ENCODE measurements around the gene MRPS6. TPM values are rescaled to one million over a fixed set of nuclear protein-coding genes. Genes with fewer than 3 reads are reported as not detected.
A peak's percentile ranks its signal among the peaks of the same experiment; 100 is the strongest.

MRPS6 gene
- polyA plus RNA-seq, 6 donors from 2014 or later = 92.5 to 132 (median 103) TPM

DNA sequence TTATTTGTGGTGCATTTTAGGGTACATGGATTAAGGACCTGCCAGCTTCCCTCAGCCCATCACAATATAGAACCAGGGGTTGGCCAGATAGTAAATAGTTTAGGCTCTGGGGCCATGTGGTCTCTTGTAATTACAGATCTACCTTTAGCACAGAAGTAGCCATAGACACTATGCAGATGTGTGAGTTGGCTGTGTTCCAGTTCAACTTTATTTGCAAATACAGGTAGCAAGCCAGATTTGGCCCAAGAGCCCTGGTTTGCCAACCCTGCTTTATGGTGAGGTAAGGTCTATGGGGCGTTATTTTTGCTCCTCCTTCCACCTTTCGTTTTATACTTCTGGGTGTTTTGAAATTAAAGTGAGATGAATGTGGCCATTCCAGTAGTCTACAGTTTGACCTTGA is 48.7 kb downstream of the MRPS6 start:
- H3K27me3 Mint-ChIP-seq = no peaks in the 10 kb centered on the region
- no peaks in the 10 kb centered on the region for H3K9me3 Mint-ChIP-seq
- no peak for ATAC-seq (ENCODE audit: low read depth in 2 of 2)
- H3K36me3 Mint-ChIP-seq = peaks cover 15 to 21% of the 10 kb centered on the region in 2 donors
- no peak overlapping the region for H3K27ac Mint-ChIP-seq
- H3K4me1 Mint-ChIP-seq = peaks cover 7 to 48% (median 20%) of the 10 kb centered on the region in 3 donors
- H3K4me3 Mint-ChIP-seq = no peak overlapping the region
- no peak for DNase-seq

- Mint-ChIP-seq H3K36me3 (peaks cover 15 to 25% of the 10 kb centered on the region in 2 donors), H3K9me3 (no peaks in the 10 kb centered on the region), H3K4me3 (no peak overlapping the region), H3K27ac (peak overlapping the region in 1 of 6 donors; percentile 5), H3K4me1 (peaks cover 7 to 44% (median 20%) of the 10 kb centered on the region in 3 donors), H3K27me3 (no peaks in the 10 kb centered on the region)
- DNase-seq = no peak
- ATAC-seq (ENCODE audit: low read depth in 2 of 2) = no peak
Measured at GRCh38 chr21:34123609-34124008, 50.2 kb downstream of the MRPS6 start.

DNA sequence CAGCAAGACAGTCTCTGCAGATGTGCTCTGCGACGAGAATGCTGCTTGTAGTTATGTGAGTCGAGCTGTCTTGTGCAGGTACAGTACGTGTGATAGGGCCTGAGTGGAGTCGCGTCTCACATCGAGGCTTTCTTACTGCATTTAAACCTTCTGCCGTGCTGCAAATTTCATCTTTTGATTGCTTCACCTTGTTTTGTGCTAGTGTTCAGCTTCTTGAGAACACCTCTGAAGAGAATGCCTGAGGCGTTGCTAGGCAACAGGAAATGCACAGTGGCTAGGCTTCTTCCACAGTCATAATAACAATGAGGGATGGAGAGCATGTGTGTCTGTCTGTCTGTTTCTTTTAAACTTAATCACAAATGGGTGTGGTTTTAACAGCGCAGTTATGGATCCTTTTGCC is 52.9 kb downstream of the MRPS6 start:
- Mint-ChIP-seq H3K36me3 (peaks cover 15 to 33% of the 10 kb centered on the region in 2 donors), H3K27ac (no peak overlapping the region), H3K9me3 (no peaks in the 10 kb centered on the region), H3K27me3 (no peaks in the 10 kb centered on the region), H3K4me3 (no peak overlapping the region), H3K4me1 (peaks cover 19 to 53% (median 37%) of the 10 kb centered on the region in 3 donors)
- DNase-seq (no peak), ATAC-seq (ENCODE audit: low read depth in 2 of 2) (no peak)

DNA sequence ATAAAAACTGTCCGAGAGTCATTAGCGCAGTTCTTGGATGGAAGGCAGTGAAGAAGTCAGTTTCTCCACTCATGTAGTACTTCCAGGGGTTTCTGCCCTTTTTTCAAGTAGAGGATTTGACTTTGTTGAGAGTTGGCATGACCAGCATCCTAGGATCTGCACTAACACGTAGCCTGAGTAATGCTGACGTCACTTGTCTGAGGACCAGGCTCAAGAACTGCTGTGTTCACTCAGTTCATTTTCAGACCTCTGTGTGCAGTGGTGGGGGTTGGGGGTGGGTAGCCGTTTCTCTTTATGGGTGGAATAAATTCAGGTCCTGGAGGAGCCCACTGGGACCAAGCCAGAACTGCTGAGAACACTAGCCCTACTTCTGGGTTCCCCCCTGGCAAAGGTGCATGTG is 53.3 kb downstream of the MRPS6 start:
- Mint-ChIP-seq H3K27ac (no peak overlapping the region), H3K4me1 (peaks cover 23 to 53% (median 37%) of the 10 kb centered on the region in 3 donors), H3K27me3 (no peaks in the 10 kb centered on the region), H3K9me3 (no peaks in the 10 kb centered on the region), H3K4me3 (no peak overlapping the region), H3K36me3 (peaks cover 15 to 34% of the 10 kb centered on the region in 2 donors)
- ATAC-seq (ENCODE audit: low read depth in 2 of 2) (no peak), DNase-seq (no peak)

- H3K27ac Mint-ChIP-seq = peak overlapping the region in 1 of 6 donors; percentile 64
- no peak for DNase-seq
- H3K4me3 Mint-ChIP-seq = no peak overlapping the region
- peaks cover 31 to 58% (median 39%) of the 10 kb centered on the region in 3 donors for H3K4me1 Mint-ChIP-seq
- no peak for ATAC-seq (ENCODE audit: low read depth in 2 of 2)
- no peaks in the 10 kb centered on the region for H3K27me3 Mint-ChIP-seq
- peaks cover 18 to 43% of the 10 kb centered on the region in 2 donors for H3K36me3 Mint-ChIP-seq
- peaks cover 0 to 1% (median 0%) of the 10 kb centered on the region in 7 donors for H3K9me3 Mint-ChIP-seq
Measured at GRCh38 chr21:34128124-34128523, 54.7 kb downstream of the MRPS6 start.

- H3K36me3 Mint-ChIP-seq = peaks cover 23 to 48% of the 10 kb centered on the region in 2 donors
- H3K4me1 Mint-ChIP-seq = peaks cover 36 to 62% (median 39%) of the 10 kb centered on the region in 3 donors
- peak overlapping the region in 1 of 6 donors; percentile 59 for H3K27ac Mint-ChIP-seq
- ATAC-seq (ENCODE audit: low read depth in 2 of 2) (no peak), DNase-seq (no peak)
- no peaks in the 10 kb centered on the region for H3K27me3 Mint-ChIP-seq
- H3K4me3 Mint-ChIP-seq = no peak overlapping the region
- peaks cover 0 to 1% (median 0%) of the 10 kb centered on the region in 7 donors for H3K9me3 Mint-ChIP-seq
Measured at GRCh38 chr21:34128674-34129038, 55.3 kb downstream of the MRPS6 start.

GRCh38 chr21:34129039-34129891 is 55.9 kb downstream of the MRPS6 start:
- Mint-ChIP-seq H3K4me1 (peaks cover 35 to 59% (median 37%) of the 10 kb centered on the region in 3 donors), H3K27ac (peak overlapping the region in 3 of 6 donors; percentile 21 to 59 (median 54)), H3K36me3 (peaks cover 24 to 44% of the 10 kb centered on the region in 2 donors), H3K4me3 (no peak overlapping the region), H3K27me3 (no peaks in the 10 kb centered on the region), H3K9me3 (peaks cover 0 to 1% (median 0%) of the 10 kb centered on the region in 7 donors)
- ATAC-seq (ENCODE audit: low read depth in 2 of 2) (no peak), DNase-seq (no peak)

DNA sequence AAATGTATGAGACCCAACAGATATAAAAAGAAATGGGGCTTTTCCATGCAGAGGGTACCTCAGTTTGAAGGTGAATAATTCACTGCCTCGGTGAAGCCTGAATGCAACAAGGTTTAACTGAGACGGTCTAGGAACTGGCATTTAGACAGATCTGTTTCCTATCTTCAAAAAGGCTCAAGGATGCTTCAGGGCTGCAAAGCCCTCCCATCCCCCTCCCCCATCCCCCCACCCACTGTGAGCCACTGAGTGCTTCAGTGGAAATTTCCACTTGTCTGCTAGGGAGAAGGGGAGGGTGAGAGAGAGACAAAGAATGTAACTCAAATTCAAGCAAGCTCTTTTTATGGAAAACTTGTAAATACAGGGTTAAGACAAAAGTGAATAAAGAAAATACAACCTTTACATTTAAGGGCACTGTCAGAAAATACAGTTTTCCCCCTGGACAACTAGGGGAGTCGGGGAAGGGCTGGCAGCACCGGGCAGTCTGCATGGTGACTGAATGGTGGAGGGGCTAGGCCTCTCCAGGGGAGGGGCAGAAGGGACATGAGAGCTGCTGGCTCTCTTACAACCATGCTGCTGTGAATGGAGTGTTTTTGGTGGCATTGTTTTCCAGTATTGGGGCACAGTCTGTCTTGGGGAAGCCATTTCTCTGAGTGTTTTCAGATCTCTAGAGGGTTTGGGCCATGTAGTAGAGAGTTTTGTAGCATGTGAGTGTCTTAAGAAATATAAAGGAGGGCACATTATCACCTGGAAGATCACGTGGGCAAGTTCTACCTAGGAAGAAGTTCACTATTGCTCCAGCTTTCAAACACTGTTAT is 56.7 kb downstream of the MRPS6 start:
- no peak for DNase-seq
- Mint-ChIP-seq H3K36me3 (peaks cover 24 to 39% of the 10 kb centered on the region in 2 donors), H3K9me3 (peaks cover 0 to 1% (median 0%) of the 10 kb centered on the region in 7 donors), H3K27me3 (no peaks in the 10 kb centered on the region), H3K4me3 (no peak overlapping the region), H3K4me1 (peaks cover 35 to 50% (median 37%) of the 10 kb centered on the region in 3 donors), H3K27ac (peak overlapping the region in 3 of 6 donors; percentile 4 to 57 (median 56))
- ATAC-seq (ENCODE audit: low read depth in 2 of 2) = no peak

GRCh38 chr21:34130716-34130985 is 57.3 kb downstream of the MRPS6 start:
- Mint-ChIP-seq H3K27me3 (no peaks in the 10 kb centered on the region), H3K27ac (no peak overlapping the region), H3K9me3 (peaks cover 0 to 1% (median 0%) of the 10 kb centered on the region in 7 donors), H3K4me1 (peaks cover 35 to 49% (median 37%) of the 10 kb centered on the region in 3 donors), H3K36me3 (peaks cover 24 to 41% of the 10 kb centered on the region in 2 donors), H3K4me3 (no peak overlapping the region)
- ATAC-seq (ENCODE audit: low read depth in 2 of 2) (no peak), DNase-seq (no peak)

DNA sequence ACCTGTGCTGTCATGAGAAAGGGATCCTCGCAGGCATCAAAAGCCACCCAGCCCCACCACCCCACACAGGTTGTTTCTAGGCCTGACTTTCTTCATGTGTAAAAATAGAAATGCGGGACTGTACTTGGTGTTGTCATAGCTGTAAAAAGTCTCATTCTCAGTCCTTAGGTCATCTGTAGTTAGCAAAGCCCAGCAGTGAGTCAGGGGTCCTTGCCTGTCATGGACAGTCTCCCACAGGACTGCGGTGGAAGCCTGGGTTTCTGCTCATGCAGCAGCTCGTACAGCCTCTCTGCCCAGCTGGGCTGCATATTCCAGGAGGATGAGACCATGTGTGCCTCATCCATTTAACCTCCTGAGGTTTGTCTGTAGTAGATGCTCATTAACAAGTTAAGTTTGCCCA is 58.2 kb downstream of the MRPS6 start:
- Mint-ChIP-seq H3K4me1 (peaks cover 35 to 49% (median 39%) of the 10 kb centered on the region in 3 donors), H3K9me3 (peaks cover 0 to 1% (median 0%) of the 10 kb centered on the region in 7 donors), H3K36me3 (peaks cover 25 to 38% of the 10 kb centered on the region in 2 donors), H3K27ac (no peak overlapping the region), H3K27me3 (no peaks in the 10 kb centered on the region), H3K4me3 (no peak overlapping the region)
- ATAC-seq (ENCODE audit: low read depth in 2 of 2) (no peak), DNase-seq (no peak)

- Mint-ChIP-seq H3K4me3 (no peak overlapping the region), H3K27ac (peak overlapping the region in 1 of 6 donors; percentile 42), H3K27me3 (no peaks in the 10 kb centered on the region), H3K4me1 (peaks cover 38 to 49% (median 39%) of the 10 kb centered on the region in 3 donors), H3K9me3 (peaks cover 0 to 6% (median 3%) of the 10 kb centered on the region in 7 donors), H3K36me3 (peaks cover 31 to 44% of the 10 kb centered on the region in 2 donors)
- DNase-seq (no peak), ATAC-seq (ENCODE audit: low read depth in 2 of 2) (no peak)
Measured at GRCh38 chr21:34132202-34132601, 58.8 kb downstream of the MRPS6 start.

- H3K4me3 Mint-ChIP-seq = no peak overlapping the region
- DNase-seq (no peak), ATAC-seq (ENCODE audit: low read depth in 2 of 2) (no peak)
- H3K27me3 Mint-ChIP-seq = no peaks in the 10 kb centered on the region
- peaks cover 31 to 49% of the 10 kb centered on the region in 2 donors for H3K36me3 Mint-ChIP-seq
- H3K4me1 Mint-ChIP-seq = peaks cover 38 to 49% (median 39%) of the 10 kb centered on the region in 3 donors
- H3K9me3 Mint-ChIP-seq = peaks cover 0 to 11% (median 7%) of the 10 kb centered on the region in 7 donors
- peak overlapping the region in 2 of 6 donors; percentile 35 to 42 for H3K27ac Mint-ChIP-seq
Measured at GRCh38 chr21:34132926-34133325, 59.5 kb downstream of the MRPS6 start.

GRCh38 chr21:34133392-34133791 is 60.0 kb downstream of the MRPS6 start:
- H3K4me3 Mint-ChIP-seq = no peak overlapping the region
- DNase-seq (no peak), ATAC-seq (ENCODE audit: low read depth in 2 of 2) (no peak)
- H3K36me3 Mint-ChIP-seq = peaks cover 31 to 49% of the 10 kb centered on the region in 2 donors
- peaks cover 38 to 49% (median 39%) of the 10 kb centered on the region in 3 donors for H3K4me1 Mint-ChIP-seq
- H3K27me3 Mint-ChIP-seq = no peaks in the 10 kb centered on the region
- H3K9me3 Mint-ChIP-seq = peaks cover 0 to 14% (median 10%) of the 10 kb centered on the region in 7 donors
- peak overlapping the region in 3 of 6 donors; percentile 22 to 41 (median 35) for H3K27ac Mint-ChIP-seq

Measured in naive B cell (primary cell).